DOHH2 (cell line): ENCODE data around the gene AMFR.

ENCODE experiments used
- EZH2phosphoT487 ChIP-seq: fragments of 200-600 bp; sonication (generic); IDR thresholded peaks from 2 replicates; pipeline ENCODE4 v1.6.1; 2017; ENCODE audit warnings: borderline replicate concordance, mild to moderate bottlenecking, antibody characterized with exemption, low read length, moderate library complexity, mixed read lengths
- TF ChIP-seq, protein P1 (sequence below): fragments of 200-600 bp; sonication (generic); IDR thresholded peaks from one replicate; pipeline ENCODE4 v1.5.1; 2014; ENCODE audit warnings: antibody characterized with exemption, mild to moderate bottlenecking, low read depth, low read length; ENCODE audit not compliant: poor library complexity, severe bottlenecking

DNA sequence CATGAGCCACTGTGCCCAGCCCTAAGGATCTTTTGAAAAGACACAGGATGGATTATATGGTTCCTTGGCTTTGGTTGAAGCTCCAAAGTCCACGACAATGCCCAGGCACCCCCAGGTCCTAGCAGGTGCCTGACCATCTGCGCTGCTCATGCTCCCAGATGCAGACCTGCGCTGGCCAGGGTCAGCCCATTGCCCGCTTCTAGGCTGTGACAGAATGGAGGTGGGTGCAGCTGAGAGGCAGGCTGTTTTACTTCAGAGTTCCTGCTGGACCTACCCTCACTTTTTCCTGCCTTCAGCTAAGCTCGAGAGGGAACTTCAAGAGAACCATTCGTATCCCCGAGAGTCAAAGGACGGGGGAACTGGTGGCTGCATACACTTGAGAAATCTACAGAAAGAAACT, 60.5 kb downstream of the AMFR start:
- TF ChIP-seq, protein P1, sequence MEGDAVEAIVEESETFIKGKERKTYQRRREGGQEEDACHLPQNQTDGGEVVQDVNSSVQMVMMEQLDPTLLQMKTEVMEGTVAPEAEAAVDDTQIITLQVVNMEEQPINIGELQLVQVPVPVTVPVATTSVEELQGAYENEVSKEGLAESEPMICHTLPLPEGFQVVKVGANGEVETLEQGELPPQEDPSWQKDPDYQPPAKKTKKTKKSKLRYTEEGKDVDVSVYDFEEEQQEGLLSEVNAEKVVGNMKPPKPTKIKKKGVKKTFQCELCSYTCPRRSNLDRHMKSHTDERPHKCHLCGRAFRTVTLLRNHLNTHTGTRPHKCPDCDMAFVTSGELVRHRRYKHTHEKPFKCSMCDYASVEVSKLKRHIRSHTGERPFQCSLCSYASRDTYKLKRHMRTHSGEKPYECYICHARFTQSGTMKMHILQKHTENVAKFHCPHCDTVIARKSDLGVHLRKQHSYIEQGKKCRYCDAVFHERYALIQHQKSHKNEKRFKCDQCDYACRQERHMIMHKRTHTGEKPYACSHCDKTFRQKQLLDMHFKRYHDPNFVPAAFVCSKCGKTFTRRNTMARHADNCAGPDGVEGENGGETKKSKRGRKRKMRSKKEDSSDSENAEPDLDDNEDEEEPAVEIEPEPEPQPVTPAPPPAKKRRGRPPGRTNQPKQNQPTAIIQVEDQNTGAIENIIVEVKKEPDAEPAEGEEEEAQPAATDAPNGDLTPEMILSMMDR: no peak
- TF ChIP-seq EZH2phosphoT487: no peak
